Measurements from ENCODE around the gene ESRRA. TPM values are rescaled to one million over a fixed set of nuclear protein-coding genes. Genes with fewer than 3 reads are reported as not detected.

Gene ESRRA
- total and polyA plus RNA-seq, 9 of the 15 experiments (the other 6 are each of a cell fraction or from before 2014, with no cell fraction given) = 0.27 to 89.7 (median 23.7) TPM

- TF ChIP-seq ADNP (tag; IDR thresholded peaks at IDR 0.05) (no peak), RCOR1 (IDR thresholded peaks at IDR 0.05; ENCODE audit: borderline replicate concordance in 1 of 2, low read depth in 2 of 2, low read length in 2 of 2) (peak in 1 of 2 experiments; percentile 71; a peak in 2 of 4 replicates), CBX8 (IDR thresholded peaks at IDR 0.05; ENCODE audit: borderline replicate concordance, extremely low read depth, low read depth, low read length, poor library complexity, severe bottlenecking) (no peak), ZNF766 (CRISPR knock-in tag; conservative IDR thresholded peaks at IDR 0.05) (no peak), ZNF263 (CRISPR knock-in tag; IDR thresholded peaks at IDR 0.05; ENCODE audit: borderline replicate concordance) (peak; percentile 47; the same call in 1 of the 2 replicates), KAT8 (IDR thresholded peaks at IDR 0.05; ENCODE audit: low read depth) (no peak), CBFB (CRISPR knock-in tag; IDR thresholded peaks at IDR 0.05) (peak; percentile 83), IRF9 (tag; IDR thresholded peaks at IDR 0.05) (no peak), XRCC3 (IDR thresholded peaks at IDR 0.05) (no peak), CTBP1 (IDR thresholded peaks at IDR 0.05; ENCODE audit: borderline replicate concordance) (peak; percentile 87; the same call in 1 of the 2 replicates), HDAC3 (IDR thresholded peaks at IDR 0.05; ENCODE audit: borderline replicate concordance, partially characterized antibody) (no peak), ZNF217 (CRISPR knock-in tag; IDR thresholded peaks at IDR 0.05) (no peak), SNRNP70 (optimal IDR thresholded peaks at IDR 0.05; ENCODE audit: low read depth, low read length) (no peak), HNRNPLL (IDR thresholded peaks at IDR 0.05; ENCODE audit: low read depth, low read length, poor library complexity, severe bottlenecking) (peak; percentile 50), ZNF354B (CRISPR knock-in tag; IDR thresholded peaks at IDR 0.05) (no peak), THRAP3 (IDR thresholded peaks at IDR 0.05; ENCODE audit: borderline replicate concordance) (no peak), BRD9 (IDR thresholded peaks at IDR 0.05; ENCODE audit: low read depth, partially characterized antibody) (peak; percentile 59), ZNF583 (CRISPR knock-in tag; IDR thresholded peaks at IDR 0.05) (no peak), SPI1 (IDR thresholded peaks at IDR 0.05; ENCODE audit: borderline replicate concordance, low read depth, low read length) (no peak), HDGF (IDR thresholded peaks at IDR 0.05) (no peak)
These were observed 830 bp upstream of the ESRRA start (continued) for GRCh38 chr11:64304316-64305072.
